ENCODE data around the gene AOC2. TPM values are rescaled to one million over a fixed set of nuclear protein-coding genes. Genes with fewer than 3 reads are reported as not detected.

The AOC2 gene
- total and polyA plus RNA-seq, 2 of the 13 experiments (the other 11 are each of a cell fraction or from before 2014, with no cell fraction given): 1.2 to 3.3 TPM

GRCh38 chr17:42797067-42798007 is 47.0 kb upstream of the AOC2 start (continued):
- peak; percentile 34; the same call in 1 of the 2 replicates for TF ChIP-seq ZKSCAN8 (CRISPR knock-in tag; IDR thresholded peaks at IDR 0.05; ENCODE audit: borderline replicate concordance)
- 0 out of 2 replicates have a peak, but pooled peaks have one; percentile 30 for TF ChIP-seq NR2F2 (IDR thresholded peaks at IDR 0.05; ENCODE audit: borderline replicate concordance, low read depth)
- no peak for TF ChIP-seq HDAC6 (IDR thresholded peaks at IDR 0.05; ENCODE audit: low read depth, low read length)
- TF ChIP-seq POLR2AphosphoS5 (IDR thresholded peaks at IDR 0.05; ENCODE audit: low read depth, low read length): peak; percentile 74
- no peak for TF ChIP-seq AGO1 (IDR thresholded peaks at IDR 0.05; ENCODE audit: low read depth, low read length, poor library complexity, severe bottlenecking)
- TF ChIP-seq, protein P1, sequence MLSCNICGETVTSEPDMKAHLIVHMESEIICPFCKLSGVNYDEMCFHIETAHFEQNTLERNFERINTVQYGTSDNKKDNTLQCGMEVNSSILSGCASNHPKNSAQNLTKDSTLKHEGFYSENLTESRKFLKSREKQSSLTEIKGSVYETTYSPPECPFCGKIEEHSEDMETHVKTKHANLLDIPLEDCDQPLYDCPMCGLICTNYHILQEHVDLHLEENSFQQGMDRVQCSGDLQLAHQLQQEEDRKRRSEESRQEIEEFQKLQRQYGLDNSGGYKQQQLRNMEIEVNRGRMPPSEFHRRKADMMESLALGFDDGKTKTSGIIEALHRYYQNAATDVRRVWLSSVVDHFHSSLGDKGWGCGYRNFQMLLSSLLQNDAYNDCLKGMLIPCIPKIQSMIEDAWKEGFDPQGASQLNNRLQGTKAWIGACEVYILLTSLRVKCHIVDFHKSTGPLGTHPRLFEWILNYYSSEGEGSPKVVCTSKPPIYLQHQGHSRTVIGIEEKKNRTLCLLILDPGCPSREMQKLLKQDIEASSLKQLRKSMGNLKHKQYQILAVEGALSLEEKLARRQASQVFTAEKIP (CRISPR knock-in tag; IDR thresholded peaks at IDR 0.05; ENCODE audit: borderline replicate concordance): no peak
- TF ChIP-seq ZNF589 (CRISPR knock-in tag; conservative IDR thresholded peaks at IDR 0.05): no peak
- TF ChIP-seq ZBTB1 (CRISPR knock-in tag; IDR thresholded peaks at IDR 0.05; ENCODE audit: borderline replicate concordance): no peak
- no peak for TF ChIP-seq SRSF4 (IDR thresholded peaks at IDR 0.05; ENCODE audit: low read depth, low read length, poor library complexity, severe bottlenecking)
- no peak for TF ChIP-seq ZNF124 (CRISPR knock-in tag; IDR thresholded peaks at IDR 0.05)
- no peak; the same call in 1 of the 2 replicates for TF ChIP-seq ZNF558 (CRISPR knock-in tag; IDR thresholded peaks at IDR 0.05; ENCODE audit: borderline replicate concordance)
- 0 out of 2 replicates have a peak, but pooled peaks have one; percentile 36 for TF ChIP-seq HDAC2 (CRISPR knock-in tag; IDR thresholded peaks at IDR 0.05)
- peak; percentile 49; the same call in 1 of the 2 replicates for TF ChIP-seq ZBTB38 (CRISPR knock-in tag; IDR thresholded peaks at IDR 0.05)
- no peak for TF ChIP-seq NFKBIZ (CRISPR knock-in tag; IDR thresholded peaks at IDR 0.05)
- peak; percentile 34 for TF ChIP-seq ASH2L (IDR thresholded peaks at IDR 0.05; ENCODE audit: insufficient read length, low read depth, low read length)
- no peak for TF ChIP-seq MTF1 (CRISPR knock-in tag; IDR thresholded peaks at IDR 0.05)
- TF ChIP-seq MLLT10 (CRISPR knock-in tag; IDR thresholded peaks at IDR 0.05): no peak
- TF ChIP-seq HMG20A (CRISPR knock-in tag; IDR thresholded peaks at IDR 0.05; ENCODE audit: borderline replicate concordance): peak; percentile 21; the same call in 1 of the 2 replicates
- TF ChIP-seq ELF4 (CRISPR knock-in tag; IDR thresholded peaks at IDR 0.05; ENCODE audit: borderline replicate concordance): no peak
- peak; percentile 84; the same call in 1 of the 2 replicates for TF ChIP-seq THAP11 (CRISPR knock-in tag; IDR thresholded peaks at IDR 0.05)
- TF ChIP-seq ZNF160 (CRISPR knock-in tag; IDR thresholded peaks at IDR 0.05): no peak
- peak; percentile 69; the same call in 1 of the 2 replicates for TF ChIP-seq ZNF567 (CRISPR knock-in tag; IDR thresholded peaks at IDR 0.05; ENCODE audit: borderline replicate concordance)
- 0 out of 2 replicates have a peak, but pooled peaks have one; percentile 18 for TF ChIP-seq ZNF44 (CRISPR knock-in tag; IDR thresholded peaks at IDR 0.05)
- TF ChIP-seq, protein P2, sequence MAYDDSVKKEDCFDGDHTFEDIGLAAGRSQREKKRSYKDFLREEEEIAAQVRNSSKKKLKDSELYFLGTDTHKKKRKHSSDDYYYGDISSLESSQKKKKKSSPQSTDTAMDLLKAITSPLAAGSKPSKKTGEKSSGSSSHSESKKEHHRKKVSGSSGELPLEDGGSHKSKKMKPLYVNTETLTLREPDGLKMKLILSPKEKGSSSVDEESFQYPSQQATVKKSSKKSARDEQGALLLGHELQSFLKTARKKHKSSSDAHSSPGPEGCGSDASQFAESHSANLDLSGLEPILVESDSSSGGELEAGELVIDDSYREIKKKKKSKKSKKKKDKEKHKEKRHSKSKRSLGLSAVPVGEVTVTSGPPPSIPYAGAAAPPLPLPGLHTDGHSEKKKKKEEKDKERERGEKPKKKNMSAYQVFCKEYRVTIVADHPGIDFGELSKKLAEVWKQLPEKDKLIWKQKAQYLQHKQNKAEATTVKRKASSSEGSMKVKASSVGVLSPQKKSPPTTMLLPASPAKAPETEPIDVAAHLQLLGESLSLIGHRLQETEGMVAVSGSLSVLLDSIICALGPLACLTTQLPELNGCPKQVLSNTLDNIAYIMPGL (CRISPR knock-in tag; IDR thresholded peaks at IDR 0.05; ENCODE audit: borderline replicate concordance in 1 of 2, low read depth in 1 of 2): peak in 1 of 2 experiments; percentile 1; a peak in 1 of 4 replicates
- no peak for TF ChIP-seq NCOA5 (CRISPR knock-in tag; IDR thresholded peaks at IDR 0.05)
- TF ChIP-seq GATAD2A (CRISPR knock-in tag; IDR thresholded peaks at IDR 0.05): peak; percentile 66

Data from HepG2 (cell line).